Head of caudate nucleus (tissue), 42 donors: ENCODE results near the gene SGMS1.
"Not testable (repeated sequence)": the region's sequence is repeated elsewhere in the genome, so short reads cannot be mapped to it uniquely, and the experiment has no call there.

ENCODE experiments used
- DNase-seq, 42 donors: peaks; one replicate each; pipeline versions ENCODE4 v3.0.0 to v3.0.0-alpha.2; 2020 to 2021; ENCODE audit warnings: mixed read lengths in 7 of 42
- intact Hi-C: fragments of 100-400 bp; cut with DNase I; formaldehyde crosslinking; loops from one replicate; pipeline ENCODE4 v1.15.0; 2022

Gene SGMS1

DNA sequence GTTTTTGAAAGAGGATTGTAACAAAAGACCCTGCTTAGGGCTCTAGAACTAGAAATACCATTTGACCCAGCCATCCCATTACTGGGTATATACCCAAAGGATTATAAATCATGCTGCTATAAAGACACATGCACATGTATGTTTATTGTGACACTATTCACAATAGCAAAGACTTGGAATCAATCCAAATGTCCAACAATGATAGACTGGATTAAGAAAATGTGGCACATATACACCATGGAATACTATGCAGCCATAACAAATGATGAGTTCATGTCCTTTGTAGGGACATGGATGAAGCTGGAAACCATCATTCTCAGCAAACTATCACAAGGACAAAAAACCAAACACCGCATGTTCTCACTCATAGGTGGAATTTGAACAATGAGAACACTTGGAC, 77.5 kb downstream of the SGMS1 start:
- intact Hi-C loops, DNase-seq: not testable (repeated sequence)

GRCh38 chr10:50545846-50546245, 77.9 kb downstream of the SGMS1 start:
- intact Hi-C loops: no loop called here
- DNase-seq: no peak

DNA sequence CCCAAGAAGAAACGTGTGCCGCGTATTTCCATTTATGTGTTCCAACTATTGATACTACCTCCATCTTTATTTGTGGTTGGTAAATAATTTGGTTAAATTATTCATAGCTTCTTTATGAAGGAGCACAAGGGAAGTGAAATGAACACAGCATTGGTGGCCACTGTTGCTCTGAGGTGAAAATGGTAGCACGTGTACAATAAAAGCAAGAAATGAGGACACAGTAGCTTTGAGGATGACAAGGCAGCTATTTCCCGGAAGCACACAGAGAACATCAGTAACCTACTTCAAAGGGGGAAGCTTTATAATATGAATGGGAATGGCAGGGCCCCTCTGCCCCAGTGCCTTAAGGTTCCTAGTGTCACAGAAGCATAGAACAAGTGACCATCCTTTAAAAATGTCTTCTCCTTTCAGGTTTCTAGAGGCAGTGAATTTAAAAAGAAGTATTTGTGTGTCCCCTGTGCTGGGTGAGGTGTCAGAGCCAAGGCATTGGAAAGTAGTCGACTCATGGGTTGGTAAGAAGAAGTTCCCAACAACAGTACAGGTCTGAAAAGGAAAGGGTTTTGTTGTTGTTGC, 78.8 kb downstream of the SGMS1 start:
- intact Hi-C loops: no loop called here

GRCh38 chr10:50544095-50544856, 79.5 kb downstream of the SGMS1 start:
- intact Hi-C loops: no loop called here
- no peak for DNase-seq

More for the DNA sequence above, 78.8 kb downstream of the SGMS1 start:
- no peak for DNase-seq

GRCh38 chr10:50542871-50543270, 80.9 kb downstream of the SGMS1 start:
- no peak for DNase-seq
- intact Hi-C loops: no loop called here

DNA sequence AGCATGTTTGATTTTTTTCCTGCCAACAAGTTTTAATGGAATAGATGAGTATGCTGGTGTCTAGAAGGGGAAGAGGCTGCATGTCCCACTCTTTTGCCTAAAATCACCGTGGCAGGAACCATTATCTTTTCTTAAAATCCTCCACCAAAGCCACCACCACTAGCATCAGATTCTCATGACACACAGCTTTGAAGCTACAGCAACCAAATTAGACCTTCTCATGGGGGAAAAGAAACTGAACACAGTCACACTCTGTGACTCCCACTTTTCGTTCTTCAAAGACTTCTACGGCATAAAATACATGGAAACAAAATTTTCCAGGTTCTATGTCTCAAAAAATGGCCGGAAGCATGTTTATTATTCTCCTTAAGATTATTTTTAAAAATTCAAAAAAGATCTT, 81.8 kb downstream of the SGMS1 start:
- DNase-seq: no peak
- intact Hi-C loops: no loop called here

GRCh38 chr10:50541317-50541716, 82.4 kb downstream of the SGMS1 start:
- intact Hi-C loops: no loop called here
- peak in 2 of 42 donors; percentile 23 to 40 for DNase-seq

DNA sequence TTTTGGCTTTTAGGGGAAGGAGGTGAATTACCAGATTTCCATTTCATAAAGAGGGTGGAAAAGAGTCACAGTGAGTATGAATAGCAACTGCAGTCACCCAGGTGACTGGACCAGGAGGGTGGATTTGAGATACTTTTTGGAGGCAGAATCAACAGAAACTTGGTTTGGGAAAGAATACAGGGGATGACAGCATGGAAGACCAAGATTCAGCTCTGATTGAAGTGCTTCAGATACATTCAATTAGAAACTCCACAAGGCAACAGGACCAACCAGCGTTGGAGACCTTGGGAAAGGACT, 83.0 kb downstream of the SGMS1 start:
- intact Hi-C loops: no loop called here
- DNase-seq: no peak

- intact Hi-C loops: no loop called here
- no peak for DNase-seq
These were observed 83.5 kb downstream of the SGMS1 start for GRCh38 chr10:50540069-50540825.

DNA sequence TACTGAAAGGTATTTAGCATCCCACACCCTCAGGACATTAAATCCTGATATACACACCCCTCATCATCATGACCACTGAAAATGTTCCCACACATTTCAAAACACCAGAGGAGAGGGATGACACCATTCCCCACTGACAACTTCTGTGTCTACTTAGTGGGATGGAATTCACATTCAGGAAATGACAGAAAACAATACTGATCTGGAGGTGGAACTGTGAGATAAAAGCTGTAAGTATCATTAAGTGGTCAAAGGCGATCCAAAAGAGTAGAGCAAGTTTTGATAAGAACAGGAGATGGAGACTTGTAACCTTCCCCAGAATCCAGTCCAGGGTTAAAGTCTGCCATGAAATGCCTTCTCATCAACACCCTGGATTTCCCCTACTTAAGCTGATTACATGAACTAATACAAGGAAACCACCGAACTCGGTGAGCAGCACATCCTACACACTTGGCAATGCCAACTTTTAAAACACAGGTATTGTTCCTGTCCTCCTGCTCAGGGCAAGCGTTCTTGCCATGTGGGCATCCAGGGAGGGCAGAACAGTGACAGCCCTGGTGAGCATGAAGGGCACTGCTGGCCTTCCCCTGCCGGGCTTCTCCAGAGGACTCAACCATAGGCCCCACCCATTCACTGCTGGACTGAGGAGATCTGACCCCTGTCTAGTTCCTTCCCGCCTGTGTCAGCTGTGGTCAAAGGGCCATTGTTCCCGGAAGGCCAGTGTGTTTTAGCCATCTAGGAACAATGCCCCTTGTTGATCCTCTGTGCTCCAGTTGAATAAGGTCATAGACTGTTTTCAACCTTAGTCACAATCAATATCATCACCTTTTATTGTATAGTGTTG, 85.0 kb downstream of the SGMS1 start:
- intact Hi-C loops: no loop called here
- peak; percentile 44 to 94 (median 80) for DNase-seq

DNA sequence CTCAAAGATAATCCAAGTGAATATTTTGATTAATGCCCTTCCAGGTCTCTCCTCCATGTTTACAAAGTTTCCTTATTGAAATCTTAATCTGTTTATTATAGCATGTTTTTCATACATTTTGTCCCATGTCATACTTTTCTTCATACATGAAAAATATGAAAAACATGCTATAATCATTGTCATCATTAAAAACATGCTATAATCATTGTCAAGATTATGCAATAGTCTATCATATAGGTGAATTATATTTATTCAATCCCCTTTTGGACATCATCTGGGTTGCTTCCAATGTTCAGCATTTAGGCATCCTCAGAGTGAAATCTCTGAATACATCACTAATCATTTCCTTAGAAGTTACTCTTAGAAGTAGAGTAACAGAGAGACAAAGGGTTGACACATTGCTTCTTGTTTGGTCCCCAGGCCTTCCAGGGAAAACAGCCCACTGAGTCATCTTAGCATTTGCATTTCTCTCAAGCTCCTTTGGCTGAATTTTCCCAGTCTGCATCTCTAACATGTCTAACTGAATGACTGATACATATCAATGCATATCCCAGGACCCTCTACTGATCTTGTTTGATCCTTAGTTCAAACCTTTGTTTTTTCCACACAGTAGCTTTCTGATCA, 87.0 kb downstream of the SGMS1 start:
- peak in 2 of 42 donors; percentile 27 to 47 for DNase-seq
- intact Hi-C loops: no loop called here

- intact Hi-C loops: not testable (repeated sequence)
These were observed 88.9 kb downstream of the SGMS1 start for GRCh38 chr10:50534748-50535376.

DNA sequence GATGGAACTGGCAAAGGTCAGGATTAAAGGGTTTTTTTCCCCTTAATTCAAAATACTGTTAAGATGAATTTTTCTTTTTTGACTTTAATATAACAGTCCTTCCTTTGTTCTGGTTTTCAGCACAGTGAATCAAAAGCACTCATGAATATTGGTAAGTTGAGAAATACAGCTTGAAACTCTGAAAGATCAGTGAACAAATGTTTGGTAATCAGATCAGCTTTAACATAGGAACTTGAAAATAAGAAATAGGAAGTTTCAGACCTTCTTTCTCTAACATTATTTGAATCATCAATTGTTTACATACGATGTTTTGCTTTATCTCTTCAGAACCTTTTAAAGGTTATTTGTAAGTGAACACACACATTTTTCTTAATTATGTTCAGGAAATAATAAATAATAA, 90.5 kb downstream of the SGMS1 start:
- DNase-seq: no peak
- intact Hi-C loops: no loop called here

More at GRCh38 chr10:50534748-50535376, 88.9 kb downstream of the SGMS1 start:
- not testable (repeated sequence) for DNase-seq

DNA sequence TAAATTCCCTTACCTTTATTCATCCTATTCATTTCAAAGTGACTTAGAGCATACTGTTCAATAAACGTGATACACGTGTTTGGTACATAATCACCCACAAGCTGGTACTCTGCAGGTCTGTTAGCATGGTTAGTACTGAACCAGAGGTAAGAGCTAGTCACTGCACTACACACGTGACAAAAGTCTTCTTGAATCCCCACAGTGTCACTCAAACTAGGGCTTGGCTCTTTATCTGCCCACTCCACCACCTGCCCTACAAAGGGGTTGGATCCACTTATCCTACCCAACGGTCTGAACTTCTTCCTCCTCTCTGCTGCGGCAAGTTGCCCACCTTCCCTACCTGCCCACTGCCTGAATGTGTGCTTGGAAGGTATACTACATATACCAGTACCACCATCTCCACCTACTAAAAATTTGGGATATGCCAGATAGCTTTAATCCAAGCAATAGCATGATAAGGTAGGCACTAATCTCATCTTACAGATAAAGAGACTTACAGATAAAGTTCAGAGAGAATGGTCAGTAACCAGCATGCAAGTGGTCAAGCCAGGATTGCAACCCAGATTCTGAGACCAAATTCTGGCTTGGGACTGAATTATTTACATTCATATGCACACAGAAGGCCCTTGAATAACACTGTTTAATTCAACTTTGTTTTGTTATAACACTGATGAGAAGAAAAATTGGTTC, 92.2 kb downstream of the SGMS1 start:
- intact Hi-C loops: no loop called here
- no peak for DNase-seq

DNA sequence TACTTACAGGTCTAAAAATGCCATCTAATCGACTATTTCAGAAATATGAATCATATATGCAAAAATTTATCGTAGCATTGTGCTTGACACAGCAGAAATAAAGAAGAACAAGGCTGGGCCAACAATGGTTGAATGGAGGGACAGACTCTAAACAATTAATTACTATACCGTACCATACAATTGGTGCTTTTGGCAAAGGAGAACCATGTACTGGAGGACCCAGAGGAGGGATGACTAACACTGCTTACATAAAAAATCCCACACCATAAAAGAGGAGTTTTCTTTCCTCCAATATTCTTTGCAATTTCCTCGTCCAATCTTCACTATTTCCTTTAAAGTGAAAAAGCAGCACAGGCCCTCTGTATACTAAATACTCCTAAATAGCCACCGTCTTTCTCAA, 94.1 kb downstream of the SGMS1 start:
- DNase-seq: no peak
- intact Hi-C loops: no loop called here

DNA sequence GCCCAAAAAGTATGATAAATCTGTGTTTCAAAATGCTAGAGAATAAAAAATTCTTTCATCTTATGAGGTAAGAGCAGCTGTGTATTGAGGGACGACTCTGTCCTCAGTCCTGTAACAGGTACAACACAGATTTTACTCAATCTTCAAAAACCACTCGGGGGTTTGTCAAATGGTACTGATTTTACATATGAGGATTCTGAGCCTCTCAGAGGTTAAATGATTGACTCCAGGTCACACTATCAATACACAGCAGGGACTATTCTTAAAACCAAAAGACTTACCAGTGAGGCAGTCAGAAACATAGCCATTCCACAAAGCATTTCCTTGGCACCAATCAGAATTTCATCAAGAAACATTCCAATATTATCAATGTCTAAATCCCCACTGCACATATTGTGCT, 95.5 kb downstream of the SGMS1 start:
- intact Hi-C loops: no loop called here
- no peak for DNase-seq

GRCh38 chr10:50527442-50528043, 96.2 kb downstream of the SGMS1 start:
- no peak for DNase-seq

GRCh38 chr10:50526185-50526584, 97.6 kb downstream of the SGMS1 start:
- DNase-seq: no peak
- intact Hi-C loops: no loop called here

More at GRCh38 chr10:50527442-50528043, 96.2 kb downstream of the SGMS1 start:
- intact Hi-C loops: no loop called here
